HG02885 (cell line): Measurements from ENCODE around the gene RCC1.
"Not testable (repeated sequence)": the region's sequence is repeated elsewhere in the genome, so short reads cannot be mapped to it uniquely, and the experiment has no call there.

Experiments
- ATAC-seq: cut with Tn5 transposase; IDR thresholded peaks from one replicate; pipeline ENCODE4 v1.9.1; 2021; ENCODE audit warnings: mild to moderate bottlenecking; ENCODE audit not compliant: unreplicated experiment, poor library complexity

The RCC1 gene

DNA sequence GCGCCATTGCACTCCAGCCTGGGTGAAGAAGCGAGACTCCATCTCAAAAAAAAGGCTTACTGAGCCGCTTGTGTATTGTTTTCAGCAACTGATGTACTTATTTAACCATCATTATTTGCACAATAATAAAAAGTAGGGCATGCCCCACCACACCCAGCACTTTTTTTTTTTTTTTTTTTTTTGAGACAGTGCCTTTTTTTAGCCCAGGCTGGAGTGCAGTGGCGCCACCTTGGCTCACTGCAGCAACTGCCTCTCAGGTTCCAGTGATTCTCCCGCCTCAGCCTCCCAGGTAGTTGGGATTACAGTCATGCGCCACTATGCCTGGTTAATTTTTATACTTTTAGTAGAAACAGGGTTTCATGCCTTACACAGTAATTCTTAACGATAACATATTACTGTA is 34.8 kb downstream of the RCC1 start:
- ATAC-seq: no peak

DNA sequence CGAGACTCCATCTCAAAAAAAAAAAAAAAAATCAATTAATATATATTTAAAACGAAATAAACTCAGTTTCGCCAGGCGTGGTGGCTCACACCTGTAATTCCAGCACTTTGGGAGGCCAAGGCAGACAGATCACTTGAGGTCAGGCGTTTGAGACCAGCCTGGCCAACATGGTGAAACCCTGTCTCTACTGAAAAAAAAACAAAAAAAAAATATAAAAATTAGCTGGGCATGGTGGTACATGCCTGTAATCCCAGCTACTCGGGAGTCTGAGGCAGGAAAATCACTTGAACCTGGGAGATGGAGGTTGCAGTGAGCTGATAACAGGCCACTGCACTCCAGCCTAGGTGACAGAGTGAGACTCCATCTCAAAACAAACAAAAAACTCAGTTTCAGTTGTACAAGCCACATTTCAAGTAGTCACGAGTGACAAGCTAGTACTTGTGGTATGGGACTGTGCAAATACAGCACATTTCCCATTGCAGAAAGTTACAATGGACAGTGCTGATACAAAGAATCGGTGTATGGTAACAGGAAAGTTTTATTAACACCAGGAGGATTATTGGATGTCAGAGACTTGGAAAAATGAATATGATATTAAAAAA is 35.7 kb downstream of the RCC1 start:
- not testable (repeated sequence) for ATAC-seq

DNA sequence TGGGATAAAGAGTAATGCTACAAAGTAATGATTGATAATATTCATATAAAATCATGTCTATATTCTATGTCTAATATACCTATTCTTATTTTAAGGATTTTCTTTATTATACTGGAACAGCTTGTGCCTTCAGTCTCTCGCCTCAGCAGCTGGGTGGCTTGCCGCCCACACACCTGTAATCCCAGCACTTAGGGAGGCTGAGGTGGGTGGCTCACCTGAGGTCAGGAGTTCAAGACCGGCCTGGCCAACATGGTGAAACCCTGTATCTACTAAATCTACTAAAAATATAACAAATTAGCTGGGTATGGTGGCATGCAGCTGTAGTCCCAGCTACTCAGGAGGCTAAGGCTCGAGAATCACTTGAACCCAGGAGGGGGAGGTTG is 39.4 kb downstream of the RCC1 start:
- no peak for ATAC-seq

DNA sequence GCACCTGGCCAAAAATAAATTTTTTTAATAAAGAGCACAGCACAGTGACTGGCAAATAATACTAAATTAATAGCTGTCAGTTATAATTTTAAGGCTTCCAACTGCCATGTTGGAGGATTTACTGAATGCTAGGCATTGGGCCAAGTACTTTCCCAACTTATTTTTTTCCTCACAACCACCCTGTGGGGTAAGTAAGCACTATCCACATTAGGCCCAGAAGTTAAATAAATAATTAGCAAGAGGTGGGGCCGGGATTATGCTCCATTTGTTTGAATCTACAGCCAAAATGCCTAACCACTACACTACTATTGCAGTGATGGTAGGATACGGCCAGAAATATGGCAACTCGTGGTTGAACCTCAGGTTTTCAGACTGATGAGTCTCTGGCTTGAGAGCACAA is 42.5 kb downstream of the RCC1 start:
- ATAC-seq: no peak

DNA sequence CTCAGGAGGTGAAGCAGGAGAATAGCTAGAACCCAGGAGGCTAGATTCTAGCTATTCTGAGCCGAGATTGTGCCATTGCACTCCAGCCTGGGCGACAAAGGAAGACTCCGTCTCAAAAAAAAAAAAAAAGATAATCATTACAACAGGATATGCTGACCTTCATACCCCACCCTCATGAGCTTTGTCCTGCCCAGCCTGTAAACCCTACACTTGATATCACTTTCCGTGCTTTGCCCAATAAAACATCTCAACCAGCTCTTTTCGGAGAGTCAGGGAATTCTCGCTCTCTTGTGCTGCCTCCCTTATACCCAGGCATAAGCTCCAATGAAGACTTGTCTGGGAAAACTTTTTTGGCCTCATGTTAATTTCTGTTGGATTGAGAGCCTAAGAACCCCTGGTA is 45.5 kb downstream of the RCC1 start:
- ATAC-seq: no peak

DNA sequence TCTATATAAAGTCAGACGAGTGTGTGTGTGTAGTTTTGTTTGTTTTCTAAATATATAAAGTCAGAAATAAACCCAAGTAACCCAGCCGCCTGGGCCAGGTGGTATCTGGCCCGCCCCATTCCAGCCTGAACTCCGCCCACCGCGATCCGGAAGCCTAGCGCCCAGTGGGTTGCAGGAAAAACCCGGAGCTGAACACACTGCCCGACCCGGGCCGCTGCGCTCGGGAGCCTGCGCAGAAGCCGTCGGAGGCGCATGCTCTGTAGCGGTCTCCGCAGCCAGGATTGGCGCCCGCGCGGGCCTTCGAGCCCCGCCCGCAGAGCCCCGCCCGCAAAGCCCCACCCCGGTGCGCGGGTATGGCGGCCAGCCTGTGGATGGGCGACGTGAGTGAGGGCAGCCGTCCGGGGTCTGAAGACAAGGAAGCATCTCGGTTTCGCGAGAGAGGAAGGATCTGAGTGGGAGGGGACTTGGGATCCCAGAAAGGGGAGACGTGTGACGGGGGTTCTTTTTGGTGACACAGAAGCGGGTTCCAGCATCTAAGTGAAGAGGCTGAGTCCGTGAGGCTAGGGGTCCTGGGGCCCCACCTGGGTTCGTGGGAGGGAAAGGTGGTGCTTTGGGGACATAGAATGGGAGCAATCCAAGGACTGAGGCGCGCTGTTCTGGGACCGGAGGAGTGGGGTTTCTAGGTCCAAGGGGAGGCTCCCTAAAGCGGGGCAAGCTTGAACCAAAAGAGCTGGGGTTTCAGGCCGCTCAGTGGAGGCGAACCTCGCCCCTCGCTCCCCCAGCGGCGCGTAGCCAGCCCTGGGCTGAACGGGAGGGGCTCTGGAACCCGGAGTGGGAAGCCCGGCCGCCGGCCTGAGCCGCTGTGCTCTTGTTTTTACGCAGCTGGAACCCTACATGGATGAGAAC is 47.2 kb downstream of the RCC1 start, which contains the start of gene TRNAU1AP:
Gene TRNAU1AP, plus strand, starts transcription at position 328 of the 906 bp plus-strand sequence. Its CDS starts 26 bp downstream, at position 354.
- ATAC-seq: peak; percentile 92

DNA sequence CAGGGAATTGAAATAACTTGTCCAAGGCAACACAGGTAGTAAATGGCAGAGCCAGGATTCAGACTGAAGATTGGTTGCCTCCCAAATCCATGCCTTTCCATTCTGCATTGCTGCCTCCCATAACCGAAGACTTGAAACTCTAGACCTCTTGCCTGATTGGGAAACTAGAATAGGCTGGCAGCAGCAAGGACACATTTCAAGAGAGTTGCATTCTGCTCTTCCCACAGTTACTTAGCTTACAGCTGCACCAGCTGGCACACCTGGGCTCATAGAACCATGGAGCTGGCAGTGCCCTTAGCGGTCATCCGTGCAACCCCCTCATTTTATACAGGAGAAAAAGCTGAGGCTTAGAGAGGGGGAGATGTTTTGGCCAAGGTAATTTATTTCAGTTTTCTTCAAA is 55.0 kb downstream of the RCC1 start:
- ATAC-seq: no peak

DNA sequence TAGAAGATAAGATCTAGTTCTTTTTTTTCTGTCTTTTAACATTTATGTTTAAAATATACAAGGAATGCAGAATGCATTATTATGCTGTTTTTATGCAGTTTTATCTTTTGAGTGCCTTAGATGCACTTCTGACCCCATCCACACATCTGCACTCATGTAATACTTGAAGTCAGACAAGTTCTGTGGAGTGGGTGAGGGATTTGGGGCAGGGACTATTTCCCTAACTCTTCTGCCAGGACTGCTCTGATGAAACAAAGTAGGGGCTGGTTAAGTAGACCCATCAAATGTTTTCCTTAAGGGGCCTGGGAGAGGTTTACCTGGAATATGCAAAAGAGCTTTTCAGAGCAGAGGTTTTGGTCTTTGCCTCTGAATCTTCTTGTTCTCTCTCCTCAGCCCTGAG is 58.5 kb downstream of the RCC1 start:
- no peak for ATAC-seq

DNA sequence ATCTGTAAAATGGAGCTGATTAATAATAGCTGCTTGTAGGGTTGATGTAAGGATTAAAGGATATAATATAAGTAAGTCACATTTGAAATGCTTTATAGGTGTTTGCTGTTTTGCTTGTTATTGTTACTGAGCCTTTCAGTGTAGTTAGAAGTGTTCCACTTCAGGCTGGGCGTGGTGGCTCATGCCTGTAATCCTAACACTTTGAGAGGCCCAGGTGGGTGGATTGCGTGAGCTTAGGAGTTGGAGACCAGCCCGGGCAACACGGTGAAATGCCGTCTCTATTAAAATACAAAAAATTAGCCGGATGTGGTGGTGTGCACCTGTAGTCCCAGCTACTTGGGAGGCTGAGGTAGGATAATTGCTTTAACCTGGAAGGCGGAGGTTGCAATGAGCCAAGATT is 59.2 kb downstream of the RCC1 start:
- ATAC-seq: no peak

DNA sequence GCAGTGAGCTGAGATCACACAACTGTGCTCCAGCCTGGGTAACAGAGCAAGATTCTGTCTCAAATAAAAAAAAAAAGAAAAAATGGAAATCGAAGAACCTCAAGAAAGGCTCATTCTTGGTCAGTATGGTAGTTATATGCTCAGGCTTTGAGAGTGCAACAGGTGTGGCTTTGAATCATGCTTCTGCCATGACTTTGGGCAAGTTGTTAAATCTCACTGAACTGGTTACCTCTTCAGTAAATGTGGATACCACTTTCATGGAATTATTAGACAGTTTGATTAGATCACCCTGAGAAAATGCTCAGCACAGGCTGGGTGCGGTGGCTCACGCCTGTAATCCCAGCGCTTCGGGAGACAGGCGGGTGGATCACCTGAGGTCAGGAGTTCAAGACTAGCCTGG is 59.9 kb downstream of the RCC1 start:
- ATAC-seq: no peak

DNA sequence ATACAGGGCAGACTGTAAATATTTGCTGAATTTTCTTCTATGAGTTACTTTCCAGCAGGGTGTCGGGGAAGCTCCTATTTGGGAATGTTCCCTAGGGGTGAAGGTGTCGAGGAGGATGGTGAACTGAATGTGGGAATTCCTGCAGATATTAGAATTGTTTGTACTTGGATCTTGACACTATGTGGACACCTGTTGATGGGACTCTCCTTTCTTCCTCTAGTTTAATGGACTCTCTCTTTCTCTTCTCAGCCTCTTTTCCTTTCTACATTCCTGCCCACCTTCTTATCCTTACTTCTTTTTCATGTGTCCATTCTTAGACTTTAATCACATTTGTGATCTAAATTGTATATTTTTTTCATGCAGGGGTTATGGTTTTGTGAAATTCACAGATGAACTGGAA is 61.1 kb downstream of the RCC1 start:
- no peak for ATAC-seq

DNA sequence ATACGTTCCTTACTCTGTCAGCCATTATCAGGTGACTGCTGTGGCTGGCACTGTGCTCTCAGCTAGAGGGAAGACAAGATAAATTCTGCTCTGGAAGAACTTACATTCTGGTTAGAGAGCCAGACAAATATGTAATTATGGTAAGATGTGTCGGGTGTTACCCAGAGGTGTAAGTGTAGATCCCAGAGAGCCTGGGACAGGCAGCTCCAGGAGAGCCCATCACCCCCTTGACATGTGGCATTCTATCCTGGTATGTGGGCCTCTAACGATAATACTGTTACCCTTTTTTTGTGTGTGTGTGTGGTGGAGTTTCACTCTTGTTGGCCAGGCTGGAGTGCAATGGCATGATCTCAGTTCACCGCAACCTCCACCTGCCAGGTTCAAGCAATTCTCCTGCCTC is 66.1 kb downstream of the RCC1 start:
- ATAC-seq: no peak

DNA sequence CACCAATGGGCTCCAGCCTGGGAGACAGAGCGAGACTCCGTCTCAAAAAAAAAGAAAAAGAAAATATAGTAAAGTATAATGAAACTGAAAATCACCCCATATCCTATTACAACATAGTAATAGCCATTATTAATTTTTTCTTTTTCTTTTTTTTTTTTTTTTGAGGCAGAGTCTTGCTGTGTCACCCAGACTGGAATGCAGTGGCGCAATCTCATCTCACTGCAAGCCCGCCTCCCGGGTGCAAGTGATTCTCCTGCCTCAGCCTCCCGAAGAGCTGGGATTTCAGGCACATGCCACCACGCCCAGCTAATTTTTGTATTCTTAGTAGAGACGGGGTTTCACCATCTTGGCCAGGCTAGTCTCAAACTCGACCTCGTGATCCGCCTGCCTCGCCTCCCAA is 67.0 kb downstream of the RCC1 start:
- not testable (repeated sequence) for ATAC-seq

DNA sequence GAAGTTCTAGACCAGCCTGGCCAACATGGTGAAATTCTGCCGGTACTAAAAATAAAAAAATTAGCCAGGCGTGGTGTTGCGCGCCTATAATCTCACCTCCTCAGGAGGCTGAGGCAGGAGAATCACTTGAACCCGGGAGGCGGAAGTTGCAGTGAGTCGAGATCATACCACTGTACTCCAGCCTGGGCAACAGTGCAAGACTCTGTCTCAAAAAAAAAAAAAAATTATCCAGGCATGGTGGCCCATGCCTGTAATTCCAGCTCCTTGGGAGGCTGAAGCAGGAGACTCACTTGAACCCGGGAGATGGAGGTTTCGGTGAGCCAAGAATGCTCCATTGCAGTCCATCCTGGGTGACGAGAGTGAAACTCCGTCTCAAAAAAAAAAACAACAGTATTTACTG is 67.7 kb downstream of the RCC1 start:
- ATAC-seq: no peak

DNA sequence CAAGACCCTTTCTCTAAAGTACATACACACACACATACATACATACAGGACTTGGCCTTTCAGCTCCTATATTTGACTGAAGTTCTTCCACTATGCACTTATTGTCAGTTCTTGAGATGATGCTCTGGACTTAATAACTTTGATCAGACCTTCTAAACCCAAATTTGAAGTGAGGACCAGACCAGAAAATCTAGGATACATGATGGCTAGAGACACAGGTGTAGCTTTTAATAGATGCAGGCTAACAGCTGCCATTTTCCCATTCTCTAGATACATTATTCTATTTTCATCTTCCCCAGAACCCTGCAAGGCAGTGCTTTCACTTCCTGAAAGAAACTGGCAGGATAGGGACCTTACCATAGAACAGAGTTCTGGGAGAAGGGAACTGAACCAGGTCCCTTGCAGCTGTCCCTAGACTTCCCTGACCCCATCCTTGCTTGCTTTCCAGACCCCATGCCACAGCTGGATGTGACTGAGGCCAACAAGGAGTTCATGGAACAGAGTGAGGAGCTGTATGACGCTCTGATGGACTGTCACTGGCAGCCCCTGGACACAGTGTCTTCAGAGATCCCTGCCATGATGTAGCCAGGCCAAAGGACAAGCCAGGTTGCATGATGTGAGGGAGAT is 71.3 kb downstream of the RCC1 start:
- no peak for ATAC-seq

DNA sequence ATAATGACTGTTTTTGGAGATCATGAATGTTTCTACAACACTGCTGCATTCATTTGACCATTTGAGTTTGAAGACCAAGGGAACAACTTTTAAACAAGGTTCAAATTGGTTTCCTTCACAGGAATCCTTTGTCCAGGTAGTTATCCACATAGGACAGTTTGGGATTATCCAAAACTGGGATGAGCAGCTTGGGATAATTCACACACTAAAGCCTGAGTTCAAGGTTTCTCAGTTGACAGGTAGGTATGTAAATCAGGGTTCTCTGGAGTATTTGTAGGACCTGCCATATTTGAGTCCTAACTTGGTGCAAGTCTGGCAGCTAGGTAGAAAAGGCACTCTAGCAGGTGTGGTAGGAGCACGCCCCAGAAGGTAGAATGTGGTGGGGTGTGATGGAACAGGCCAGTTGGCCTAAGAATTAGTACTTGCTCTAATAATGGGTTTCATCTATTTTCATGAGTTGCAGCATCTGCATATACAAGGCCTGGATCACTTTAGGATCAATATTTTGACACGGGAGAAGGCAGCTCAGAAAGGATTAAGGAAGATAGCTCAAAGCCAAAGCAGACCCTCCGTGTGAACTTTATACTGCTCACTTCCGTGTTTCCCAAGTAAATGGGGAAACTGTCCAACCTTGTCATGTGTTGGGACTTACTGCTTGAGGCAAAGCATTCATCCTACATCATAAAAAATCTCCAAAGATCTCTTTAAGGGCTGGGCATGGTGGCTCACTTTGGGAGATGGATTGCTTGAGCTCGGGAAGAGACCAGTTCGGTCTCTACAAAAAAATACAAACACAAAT is 72.1 kb downstream of the RCC1 start:
- ATAC-seq: no peak

DNA sequence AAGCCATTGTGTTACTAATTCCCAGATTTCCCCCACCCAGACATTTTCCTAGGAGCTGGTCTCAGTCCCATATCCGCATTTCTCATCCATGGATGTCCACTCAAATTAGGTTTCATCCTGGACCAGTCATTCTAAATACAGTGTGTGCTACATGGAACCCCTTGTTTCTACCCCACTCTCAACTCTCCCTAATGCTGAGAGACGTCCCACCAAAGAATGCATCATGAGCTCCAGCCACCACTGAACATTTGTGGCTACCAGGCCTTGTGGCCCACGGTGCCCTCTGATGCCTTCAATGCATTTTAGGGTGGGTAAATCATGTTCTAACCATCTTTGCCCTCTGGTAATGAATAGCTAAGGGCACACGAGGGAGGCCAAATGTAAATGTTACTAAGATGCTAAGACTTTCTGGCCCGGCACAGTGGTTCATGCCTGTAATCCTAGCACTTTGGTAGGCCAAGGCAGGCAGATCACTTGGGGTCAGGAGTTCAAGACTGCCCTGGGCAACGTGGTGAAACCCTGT is 72.9 kb downstream of the RCC1 start:
- no peak for ATAC-seq

DNA sequence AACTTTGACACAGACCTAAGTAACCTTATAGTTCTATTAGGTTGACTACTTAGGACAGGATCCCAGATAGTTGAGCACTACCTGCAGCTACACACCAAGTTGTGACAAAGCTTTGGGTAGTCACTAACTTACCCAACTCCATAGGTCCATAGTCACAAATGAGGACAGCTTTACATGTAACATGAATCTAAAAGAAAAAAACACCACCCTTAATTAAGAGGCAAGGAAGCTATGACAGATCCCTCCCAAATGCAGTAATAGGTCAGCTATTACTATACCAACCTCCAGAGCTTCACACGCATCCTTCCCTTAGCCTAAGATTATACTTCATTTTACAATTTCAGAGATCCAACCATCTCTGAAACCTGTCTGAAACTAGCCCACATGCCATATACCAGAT is 73.6 kb downstream of the RCC1 start:
- no peak for ATAC-seq

DNA sequence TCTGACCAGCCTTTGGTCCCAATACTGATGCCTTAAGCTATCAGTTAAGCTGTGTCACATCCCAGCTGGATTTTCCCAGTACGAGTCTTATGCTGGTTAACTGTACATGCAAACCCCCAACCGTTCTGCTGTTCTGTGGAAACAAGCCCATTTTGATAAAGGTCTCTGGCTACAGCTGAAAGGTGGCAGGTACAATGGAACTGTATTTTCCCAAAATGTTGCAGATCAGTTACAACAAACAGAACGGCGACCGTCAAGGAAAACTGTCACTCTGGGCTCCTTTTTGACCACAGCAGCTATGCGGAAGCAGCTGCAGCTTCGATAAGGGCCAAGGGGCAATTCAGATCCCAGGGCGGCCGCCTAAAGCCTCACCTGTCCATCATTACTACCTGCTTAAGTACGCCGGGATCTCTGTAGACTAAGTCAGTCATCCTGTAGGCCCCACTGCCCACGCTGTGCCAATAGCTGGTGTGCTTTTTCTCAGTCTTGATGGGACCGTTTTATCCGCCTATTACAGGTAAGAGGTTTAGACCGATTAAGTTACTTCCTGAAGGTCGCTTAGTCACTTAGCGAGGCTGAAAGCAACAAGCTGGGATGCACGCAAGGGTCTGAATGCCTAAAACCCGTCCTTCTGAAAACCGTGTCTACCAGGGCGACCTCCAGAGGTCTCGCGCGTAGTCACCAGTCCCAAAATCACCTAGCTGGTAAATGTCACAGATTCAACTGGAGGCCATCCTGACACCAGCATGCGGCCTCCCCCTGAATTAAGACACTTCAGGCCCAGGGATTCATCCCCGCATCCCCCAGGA is 75.1 kb downstream of the RCC1 start:
- ATAC-seq: peak; percentile 28
